HEK293 (cell line): Measurements from ENCODE around the gene PDE4D.

Source experiments
- BCL11B ChIP-seq: fragments of 450-650 bp; formaldehyde crosslinking; IDR thresholded peaks from 2 replicates; pipeline ENCODE4 v1.5.1; 2016; ENCODE audit warnings: low read depth, missing biosample characterization, missing genetic modification characterization
- FEZF1 ChIP-seq: fragments of 450-650 bp; formaldehyde crosslinking; IDR thresholded peaks from 2 replicates; pipeline ENCODE4 v1.5.1; 2016; ENCODE audit warnings: missing biosample characterization, missing genetic modification characterization
- GFI1B ChIP-seq: fragments of 450-650 bp; formaldehyde crosslinking; IDR thresholded peaks from 2 replicates; pipeline ENCODE4 v1.5.1; 2016; ENCODE audit warnings: missing biosample characterization, missing genetic modification characterization
- GLI2 ChIP-seq: fragments of 450-650 bp; formaldehyde crosslinking; IDR thresholded peaks from 2 replicates; pipeline ENCODE4; 2017; ENCODE audit warnings: missing biosample characterization, missing genetic modification characterization, low read depth, borderline replicate concordance
- IKZF3 ChIP-seq: fragments of 450-650 bp; IDR thresholded peaks from 2 replicates; pipeline ENCODE4 v1.5.0; 2018; ENCODE audit warnings: missing biosample characterization, mild to moderate bottlenecking, missing genetic modification characterization, moderate library complexity
- INSM2 ChIP-seq: fragments of 450-650 bp; formaldehyde crosslinking; IDR thresholded peaks from 2 replicates; pipeline ENCODE4 v1.5.1; 2016; ENCODE audit warnings: missing biosample characterization, missing genetic modification characterization
- OSR2 ChIP-seq: fragments of 450-650 bp; formaldehyde crosslinking; IDR thresholded peaks from 2 replicates; pipeline ENCODE4 v1.5.1; 2016; ENCODE audit warnings: missing biosample characterization, missing genetic modification characterization
- PRDM6 ChIP-seq: fragments of 450-650 bp; formaldehyde crosslinking; IDR thresholded peaks from 2 replicates; pipeline ENCODE4 v1.5.1; 2017; ENCODE audit warnings: missing biosample characterization, missing genetic modification characterization
- TCF7L2 ChIP-seq: IDR thresholded peaks from 2 replicates; pipeline ENCODE4 v1.6.1; 2011; ENCODE audit warnings: low read depth, mild to moderate bottlenecking, inconsistent platforms, low read length, moderate library complexity, borderline replicate concordance
- ZBTB17 ChIP-seq: fragments of 450-650 bp; formaldehyde crosslinking; IDR thresholded peaks from 2 replicates; pipeline ENCODE4 v1.5.1; 2016; ENCODE audit warnings: missing biosample characterization, missing genetic modification characterization
- ZBTB44 ChIP-seq: fragments of 450-650 bp; IDR thresholded peaks from 2 replicates; pipeline ENCODE4 v1.5.1; 2018; ENCODE audit warnings: missing biosample characterization, mild to moderate bottlenecking, missing genetic modification characterization
- ZEB2 ChIP-seq: fragments of 450-650 bp; formaldehyde crosslinking; IDR thresholded peaks from 2 replicates; pipeline ENCODE4 v1.5.1; 2016; ENCODE audit warnings: missing biosample characterization, missing genetic modification characterization
- ZNF16 ChIP-seq: fragments of 450-650 bp; formaldehyde crosslinking; IDR thresholded peaks from 2 replicates; pipeline ENCODE4 v1.5.1; 2016; ENCODE audit warnings: low read depth, missing biosample characterization, missing genetic modification characterization
- ZNF174 ChIP-seq: fragments of 450-650 bp; formaldehyde crosslinking; IDR thresholded peaks from 2 replicates; pipeline ENCODE4 v1.5.0; 2017; ENCODE audit warnings: missing biosample characterization, mild to moderate bottlenecking, missing genetic modification characterization
- ZNF18 ChIP-seq: fragments of 450-650 bp; formaldehyde crosslinking; IDR thresholded peaks from 2 replicates; pipeline ENCODE4 v1.5.1; 2016; ENCODE audit warnings: missing biosample characterization, missing genetic modification characterization
- ZNF2 ChIP-seq: fragments of 450-650 bp; formaldehyde crosslinking; IDR thresholded peaks from 2 replicates; pipeline ENCODE4 v1.5.1; 2016; ENCODE audit warnings: missing biosample characterization, missing genetic modification characterization
- ZNF530 ChIP-seq: fragments of 450-650 bp; formaldehyde crosslinking; IDR thresholded peaks from 2 replicates; pipeline ENCODE4 v1.5.1; 2016; ENCODE audit warnings: low read depth, missing biosample characterization, missing genetic modification characterization
- ZNF580 ChIP-seq: fragments of 450-650 bp; formaldehyde crosslinking; IDR thresholded peaks from 2 replicates; pipeline ENCODE4 v1.5.1; 2016; ENCODE audit warnings: missing biosample characterization, missing genetic modification characterization
- ZNF701 ChIP-seq: fragments of 450-650 bp; formaldehyde crosslinking; IDR thresholded peaks from 2 replicates; pipeline ENCODE4 v1.5.1; 2016; ENCODE audit warnings: missing biosample characterization, missing genetic modification characterization
- ZNF792 ChIP-seq: fragments of 450-650 bp; formaldehyde crosslinking; IDR thresholded peaks from 2 replicates; pipeline ENCODE4 v1.5.1; 2016; ENCODE audit warnings: missing biosample characterization, missing genetic modification characterization
- ZNF843 ChIP-seq: fragments of 450-650 bp; formaldehyde crosslinking; IDR thresholded peaks from 2 replicates; pipeline ENCODE4 v1.5.1; 2016; ENCODE audit warnings: missing biosample characterization, missing genetic modification characterization
- ZSCAN16 ChIP-seq: fragments of 450-650 bp; formaldehyde crosslinking; IDR thresholded peaks from 2 replicates; pipeline ENCODE4 v1.5.1; 2016; ENCODE audit warnings: missing biosample characterization, missing genetic modification characterization
- ZXDB ChIP-seq: fragments of 450-650 bp; formaldehyde crosslinking; IDR thresholded peaks from 2 replicates; pipeline ENCODE4 v1.5.1; 2016; ENCODE audit warnings: missing biosample characterization, missing genetic modification characterization

The PDE4D gene

GRCh38 chr5:59322058-59322457, 571.5 kb downstream of the PDE4D start (continued):
- TF ChIP-seq GFI1B (tag by site-specific recombination) (peak; percentile 78), ZBTB17 (tag by site-specific recombination) (0 out of 2 replicates have a peak, but pooled peaks have one; percentile 27), ZNF530 (tag by site-specific recombination) (no peak), ZSCAN16 (tag by site-specific recombination) (no peak), ZNF18 (tag by site-specific recombination) (peak; percentile 79; the same call in 1 of the 2 replicates), IKZF3 (tag by site-specific recombination) (peak; percentile 71), ZNF701 (tag by site-specific recombination) (no peak), ZNF792 (tag by site-specific recombination) (no peak), ZNF580 (tag by site-specific recombination) (peak; percentile 70), ZNF2 (0 out of 2 replicates have a peak, but pooled peaks have one; percentile 25), FEZF1 (tag by site-specific recombination) (peak; percentile 90), ZNF843 (tag by site-specific recombination) (peak; percentile 93), INSM2 (tag by site-specific recombination) (peak; percentile 70; the same call in 1 of the 2 replicates), TCF7L2 (no peak), ZNF16 (no peak), ZBTB44 (tag by site-specific recombination) (peak; percentile 10), ZEB2 (tag by site-specific recombination) (peak; percentile 71; the same call in 1 of the 2 replicates), ZXDB (tag by site-specific recombination) (peak; percentile 72), OSR2 (tag by site-specific recombination) (peak; percentile 74), PRDM6 (tag by site-specific recombination) (peak; percentile 90), ZNF174 (tag by site-specific recombination) (no peak), BCL11B (peak; percentile 60; the same call in 1 of the 2 replicates), GLI2 (peak; percentile 51; the same call in 1 of the 2 replicates)
